HL-60 (cell line): ENCODE data around the gene F2RL3.
"Not testable (repeated sequence)": the region's sequence is repeated elsewhere in the genome, so short reads cannot be mapped to it uniquely, and the experiment has no call there.

Source experiments
- DNase-seq, 2 experiments: peaks; one replicate each; pipeline ENCODE4 v3.0.0-alpha.2; 2010 to 2020; ENCODE audit warnings: low read depth in 1 of 2, low spot score in 1 of 2
- H3K27ac ChIP-seq: fragments of 250-450 bp; sonication (Bioruptor Pico); replicated peaks from 2 replicates; pipeline ENCODE4 v1.5.1; 2020; ENCODE audit warnings: mild to moderate bottlenecking, moderate library complexity
- H3K27me3 ChIP-seq: fragments of 250-450 bp; sonication (Bioruptor Pico); 2 replicates; pipeline ENCODE4 v1.5.1; 2021; ENCODE audit warnings: mild to moderate bottlenecking, moderate library complexity; ENCODE audit not compliant: insufficient read depth, poor library complexity, severe bottlenecking
- H3K4me3 ChIP-seq: replicated peaks from 2 replicates; pipeline ENCODE4 v1.5.1; 2011; ENCODE audit warnings: mild to moderate bottlenecking, control low read depth, low read length; ENCODE audit not compliant: insufficient read depth
- GABPA ChIP-seq: IDR thresholded peaks from 2 replicates; pipeline ENCODE4 v1.6.1; 2012; ENCODE audit warnings: low read depth
- POLR2AphosphoS5 ChIP-seq: IDR thresholded peaks from 2 replicates; pipeline ENCODE4 v1.6.1; 2012; ENCODE audit warnings: low read depth
- SPI1 ChIP-seq: IDR thresholded peaks from 2 replicates; pipeline ENCODE4 v1.6.1; 2012; ENCODE audit warnings: low read depth, mild to moderate bottlenecking, borderline replicate concordance
- TF ChIP-seq, protein P1 (sequence below): IDR thresholded peaks from one replicate; pipeline ENCODE4 v1.5.1; 2011; ENCODE audit warnings: low read length, control low read depth, inconsistent platforms; ENCODE audit not compliant: insufficient read depth
- TF ChIP-seq, protein P2 (sequence below): IDR thresholded peaks from 2 replicates; pipeline ENCODE4 v1.6.1; 2012; ENCODE audit warnings: low read depth; ENCODE audit not compliant: insufficient replicate concordance

F2RL3 gene

DNA sequence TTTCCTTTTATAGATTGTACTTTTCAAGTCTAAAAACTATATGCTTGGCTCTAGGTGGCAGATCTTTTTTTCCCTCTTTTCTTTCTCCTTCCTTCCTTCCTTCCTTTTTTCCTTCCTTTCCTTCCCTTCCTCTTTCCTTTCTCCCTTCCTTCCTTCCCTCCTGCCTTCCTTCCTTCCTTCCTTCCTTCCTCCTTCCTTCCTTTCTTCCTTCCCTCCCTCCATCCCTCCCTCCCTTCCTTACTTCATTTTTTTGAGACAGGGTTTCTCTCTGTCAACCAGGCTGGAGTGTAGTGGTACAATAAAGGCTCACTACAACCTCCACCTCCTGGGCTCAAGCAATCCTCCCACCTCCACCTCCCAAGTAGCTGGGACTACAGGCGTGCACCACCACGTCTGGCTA lies 48.1 kb downstream of the F2RL3 start:
- TF ChIP-seq, protein P1, sequence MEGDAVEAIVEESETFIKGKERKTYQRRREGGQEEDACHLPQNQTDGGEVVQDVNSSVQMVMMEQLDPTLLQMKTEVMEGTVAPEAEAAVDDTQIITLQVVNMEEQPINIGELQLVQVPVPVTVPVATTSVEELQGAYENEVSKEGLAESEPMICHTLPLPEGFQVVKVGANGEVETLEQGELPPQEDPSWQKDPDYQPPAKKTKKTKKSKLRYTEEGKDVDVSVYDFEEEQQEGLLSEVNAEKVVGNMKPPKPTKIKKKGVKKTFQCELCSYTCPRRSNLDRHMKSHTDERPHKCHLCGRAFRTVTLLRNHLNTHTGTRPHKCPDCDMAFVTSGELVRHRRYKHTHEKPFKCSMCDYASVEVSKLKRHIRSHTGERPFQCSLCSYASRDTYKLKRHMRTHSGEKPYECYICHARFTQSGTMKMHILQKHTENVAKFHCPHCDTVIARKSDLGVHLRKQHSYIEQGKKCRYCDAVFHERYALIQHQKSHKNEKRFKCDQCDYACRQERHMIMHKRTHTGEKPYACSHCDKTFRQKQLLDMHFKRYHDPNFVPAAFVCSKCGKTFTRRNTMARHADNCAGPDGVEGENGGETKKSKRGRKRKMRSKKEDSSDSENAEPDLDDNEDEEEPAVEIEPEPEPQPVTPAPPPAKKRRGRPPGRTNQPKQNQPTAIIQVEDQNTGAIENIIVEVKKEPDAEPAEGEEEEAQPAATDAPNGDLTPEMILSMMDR, result no peak
- TF ChIP-seq SPI1, result no peak
- TF ChIP-seq, protein P2, sequence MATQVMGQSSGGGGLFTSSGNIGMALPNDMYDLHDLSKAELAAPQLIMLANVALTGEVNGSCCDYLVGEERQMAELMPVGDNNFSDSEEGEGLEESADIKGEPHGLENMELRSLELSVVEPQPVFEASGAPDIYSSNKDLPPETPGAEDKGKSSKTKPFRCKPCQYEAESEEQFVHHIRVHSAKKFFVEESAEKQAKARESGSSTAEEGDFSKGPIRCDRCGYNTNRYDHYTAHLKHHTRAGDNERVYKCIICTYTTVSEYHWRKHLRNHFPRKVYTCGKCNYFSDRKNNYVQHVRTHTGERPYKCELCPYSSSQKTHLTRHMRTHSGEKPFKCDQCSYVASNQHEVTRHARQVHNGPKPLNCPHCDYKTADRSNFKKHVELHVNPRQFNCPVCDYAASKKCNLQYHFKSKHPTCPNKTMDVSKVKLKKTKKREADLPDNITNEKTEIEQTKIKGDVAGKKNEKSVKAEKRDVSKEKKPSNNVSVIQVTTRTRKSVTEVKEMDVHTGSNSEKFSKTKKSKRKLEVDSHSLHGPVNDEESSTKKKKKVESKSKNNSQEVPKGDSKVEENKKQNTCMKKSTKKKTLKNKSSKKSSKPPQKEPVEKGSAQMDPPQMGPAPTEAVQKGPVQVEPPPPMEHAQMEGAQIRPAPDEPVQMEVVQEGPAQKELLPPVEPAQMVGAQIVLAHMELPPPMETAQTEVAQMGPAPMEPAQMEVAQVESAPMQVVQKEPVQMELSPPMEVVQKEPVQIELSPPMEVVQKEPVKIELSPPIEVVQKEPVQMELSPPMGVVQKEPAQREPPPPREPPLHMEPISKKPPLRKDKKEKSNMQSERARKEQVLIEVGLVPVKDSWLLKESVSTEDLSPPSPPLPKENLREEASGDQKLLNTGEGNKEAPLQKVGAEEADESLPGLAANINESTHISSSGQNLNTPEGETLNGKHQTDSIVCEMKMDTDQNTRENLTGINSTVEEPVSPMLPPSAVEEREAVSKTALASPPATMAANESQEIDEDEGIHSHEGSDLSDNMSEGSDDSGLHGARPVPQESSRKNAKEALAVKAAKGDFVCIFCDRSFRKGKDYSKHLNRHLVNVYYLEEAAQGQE, result no peak
- no peak for TF ChIP-seq POLR2AphosphoS5
- no peak for TF ChIP-seq GABPA
- Histone ChIP-seq H3K27me3 (no peaks in the 10 kb centered on the region), H3K4me3 (no peak overlapping the region), H3K27ac (no peak overlapping the region)
- DNase-seq, result no peak

DNA sequence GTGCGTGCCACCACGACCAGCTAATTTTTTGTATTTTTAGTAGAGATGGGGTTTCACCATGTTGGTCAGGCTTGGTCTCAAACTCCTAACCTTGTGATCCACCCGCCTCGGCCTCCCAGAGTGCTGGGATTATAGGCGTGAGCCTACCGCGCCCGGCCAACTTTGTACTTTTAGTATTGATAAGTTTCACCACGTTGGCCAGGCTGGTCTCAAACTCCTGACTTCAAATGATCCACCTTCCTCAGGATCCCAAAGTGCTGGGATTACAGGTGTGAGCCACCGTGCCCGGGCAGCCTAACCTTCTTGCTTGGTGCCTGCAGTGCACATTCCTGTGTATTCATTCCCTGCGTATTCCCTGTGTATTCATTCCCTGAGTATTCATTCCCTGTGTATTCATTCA lies 49.0 kb downstream of the F2RL3 start:
- not testable (repeated sequence) for H3K27ac ChIP-seq, H3K4me3 ChIP-seq, DNase-seq, H3K27me3 ChIP-seq

DNA sequence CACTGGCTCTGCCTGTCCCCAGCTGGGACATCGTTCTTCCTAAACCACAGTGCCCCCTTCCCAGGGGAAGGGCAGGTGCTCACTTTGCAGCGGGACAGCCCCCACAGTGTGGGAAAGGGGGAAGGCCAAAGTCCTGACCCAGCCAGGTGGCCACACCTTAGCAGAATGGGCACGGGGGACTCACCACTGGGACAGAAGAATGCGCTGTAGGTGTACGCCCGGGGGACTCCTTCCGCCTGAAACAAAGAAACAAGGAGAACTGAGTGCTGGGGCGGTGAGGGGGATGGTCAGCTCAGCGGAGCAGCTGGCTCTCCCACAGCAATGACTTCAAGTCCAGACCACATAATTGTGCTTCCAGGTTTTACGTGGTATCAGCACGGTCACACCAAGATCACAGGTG lies 49.4 kb downstream of the F2RL3 start:
- no peak for DNase-seq
- H3K27me3 ChIP-seq, result no peaks in the 10 kb centered on the region
- H3K27ac ChIP-seq, result no peak overlapping the region
- H3K4me3 ChIP-seq, result no peak overlapping the region
- TF ChIP-seq GABPA (no peak), POLR2AphosphoS5 (no peak), SPI1 (no peak)
- TF ChIP-seq, protein P1, result no peak
- TF ChIP-seq, protein P2, result no peak

DNA sequence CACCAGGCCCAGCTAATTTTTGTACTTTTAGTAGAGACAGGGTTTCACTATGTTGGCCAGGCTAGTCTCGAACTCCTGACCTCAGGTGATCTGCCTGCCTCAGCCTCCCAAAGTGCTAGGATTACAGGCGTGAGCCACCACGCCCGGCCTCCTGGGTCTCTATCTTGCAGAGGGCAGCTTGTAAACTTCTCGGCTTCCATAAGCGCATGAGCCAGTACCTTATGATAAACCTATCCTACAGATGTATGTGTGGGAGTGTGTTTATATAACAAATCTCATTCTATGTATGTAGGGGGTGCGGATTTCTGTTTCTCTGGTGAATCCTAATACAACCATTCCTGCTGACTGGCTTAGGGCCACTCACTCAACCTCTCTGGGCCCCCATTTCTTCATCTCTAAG lies 51.3 kb downstream of the F2RL3 start:
- not testable (repeated sequence) for H3K27ac ChIP-seq, DNase-seq, H3K27me3 ChIP-seq, H3K4me3 ChIP-seq

DNA sequence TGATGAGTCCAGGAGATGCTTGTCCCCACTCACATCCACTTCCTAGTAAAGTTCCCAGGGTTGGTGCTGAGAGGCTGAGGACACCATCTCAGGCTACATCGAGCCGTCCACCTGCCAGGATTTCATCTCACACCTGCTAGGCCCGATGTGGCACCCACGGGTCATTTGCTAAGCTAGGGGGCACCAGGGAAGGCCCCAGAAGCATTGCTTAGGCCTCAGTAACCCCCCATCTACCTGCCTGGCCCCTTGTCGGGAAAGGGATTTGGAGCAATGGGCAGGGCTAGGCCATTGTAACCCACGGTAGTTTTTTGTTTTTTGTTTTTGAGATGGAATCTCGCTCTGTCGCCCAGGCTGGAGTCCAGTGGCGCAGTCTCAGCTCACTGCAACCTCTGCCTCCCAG lies 51.8 kb downstream of the F2RL3 start:
- Histone ChIP-seq H3K27ac (no peak overlapping the region), H3K27me3 (no peaks in the 10 kb centered on the region), H3K4me3 (no peak overlapping the region)
- DNase-seq, result no peak
- TF ChIP-seq POLR2AphosphoS5 (no peak), GABPA (no peak), SPI1 (no peak)
- TF ChIP-seq, protein P2, result no peak
- TF ChIP-seq, protein P1, result no peak
